Stimulated activated CD8-positive, alpha-beta memory T cell treated with anti-CD3 and anti-CD28 coated beads, Interleukin-4, amount 100 ng/mL, for 24 hours (primary cell): ENCODE results near the gene KRT81.
"Not testable (repeated sequence)": the region's sequence is repeated elsewhere in the genome, so short reads cannot be mapped to it uniquely, and the experiment has no call there.

ENCODE experiments used
- DNase-seq: peaks from one replicate; pipeline ENCODE4 v3.0.0-alpha.2; 2020; ENCODE audit warnings: low read depth

The KRT81 gene

GRCh38 chr12:52274521-52275120 is 16.7 kb downstream of the KRT81 start, which contains the start of gene KRT86:
TSS of gene KRT86 (plus strand) at chr12:52274645. CDS start at chr12:52301917, 27,272 bp downstream.
- no peak for DNase-seq

DNA sequence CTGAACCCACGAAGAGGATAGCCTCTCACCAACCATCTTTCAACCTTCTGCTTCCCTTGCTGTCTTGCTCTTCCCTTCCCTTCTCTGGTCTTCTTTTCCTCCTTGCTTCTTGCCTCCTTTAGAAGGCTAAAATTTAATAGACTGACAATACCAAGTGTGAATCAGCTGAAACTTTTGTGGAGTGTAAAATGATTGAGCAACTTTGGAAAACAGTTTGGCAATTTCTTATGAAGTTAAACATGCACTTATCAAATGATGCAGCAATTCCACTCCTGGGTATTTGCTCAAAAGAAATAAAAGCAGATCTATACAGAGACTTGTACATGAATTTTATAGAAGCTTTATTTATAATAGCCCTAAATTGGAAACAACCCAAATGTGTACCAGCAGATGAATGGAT is 20.2 kb downstream of the KRT81 start:
- DNase-seq: no peak

DNA sequence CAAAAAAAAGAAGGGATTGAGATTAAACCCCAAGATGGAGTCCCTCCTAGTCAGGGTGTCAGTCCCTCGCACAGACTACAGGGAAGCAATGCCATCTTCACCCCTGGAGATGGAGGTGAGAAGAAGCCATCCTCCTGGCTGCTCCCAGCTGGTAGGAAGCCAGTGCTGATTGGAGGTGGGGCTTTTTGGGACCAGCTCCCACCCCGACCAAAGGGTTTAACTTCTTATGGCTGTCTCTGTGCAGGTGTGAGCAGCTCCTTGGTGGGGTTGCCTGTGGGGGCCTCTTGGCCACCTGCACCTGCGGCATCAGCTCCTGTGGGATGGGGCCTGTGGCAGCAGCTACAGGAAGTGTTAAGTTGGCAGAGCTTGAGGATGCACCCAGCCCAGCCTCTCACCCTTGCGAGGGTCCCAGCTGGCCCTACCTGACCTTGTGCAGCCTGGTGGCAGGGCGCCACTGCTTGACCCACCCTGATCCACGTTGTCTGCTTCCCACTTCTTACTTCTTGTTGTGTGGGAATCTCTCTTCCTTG is 20.7 kb downstream of the KRT81 start:
- DNase-seq: no peak

GRCh38 chr12:52268212-52268611 is 23.1 kb downstream of the KRT81 start:
- no peak for DNase-seq

- DNase-seq: no peak
These were observed 23.6 kb downstream of the KRT81 start for GRCh38 chr12:52267699-52268098.

DNA sequence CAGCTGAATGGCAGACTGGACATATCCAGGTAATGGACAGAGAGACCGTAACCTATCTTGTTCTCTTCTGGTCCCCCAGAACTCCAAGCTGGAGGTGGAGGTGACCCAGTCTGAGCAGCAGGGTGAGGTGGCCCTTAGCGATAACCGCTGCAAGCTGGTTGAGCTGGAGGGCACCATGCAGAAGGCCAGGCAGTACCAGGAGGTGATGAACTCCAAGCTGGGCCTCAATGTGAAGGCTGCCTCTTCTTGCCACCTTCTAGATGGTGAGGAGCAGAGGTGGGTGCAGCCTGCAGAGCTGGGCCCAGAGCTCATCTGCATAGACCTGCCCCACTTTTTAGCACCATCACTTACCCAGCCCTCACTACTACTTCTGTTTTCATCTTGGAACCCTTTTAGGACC is 24.1 kb downstream of the KRT81 start:
- DNase-seq: no peak

DNA sequence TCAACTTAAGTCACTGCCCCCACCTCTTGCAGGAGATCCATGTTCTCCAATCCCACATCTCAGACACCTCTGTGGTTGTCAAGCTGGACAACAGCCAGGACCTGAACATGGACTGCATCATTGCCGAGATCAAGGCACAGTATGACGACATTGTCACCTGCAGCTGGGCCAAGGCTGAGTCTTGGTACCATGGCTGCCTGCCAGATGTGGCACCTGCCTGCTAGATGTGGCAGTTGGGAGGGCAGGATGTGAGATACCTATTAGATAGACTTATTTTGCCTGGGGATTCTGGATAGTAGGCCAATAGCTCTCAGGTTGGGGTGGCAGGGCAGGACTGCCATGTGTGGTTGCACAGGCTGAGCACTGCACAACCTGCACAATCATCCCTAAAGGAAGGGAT is 24.8 kb downstream of the KRT81 start:
- no peak for DNase-seq

DNA sequence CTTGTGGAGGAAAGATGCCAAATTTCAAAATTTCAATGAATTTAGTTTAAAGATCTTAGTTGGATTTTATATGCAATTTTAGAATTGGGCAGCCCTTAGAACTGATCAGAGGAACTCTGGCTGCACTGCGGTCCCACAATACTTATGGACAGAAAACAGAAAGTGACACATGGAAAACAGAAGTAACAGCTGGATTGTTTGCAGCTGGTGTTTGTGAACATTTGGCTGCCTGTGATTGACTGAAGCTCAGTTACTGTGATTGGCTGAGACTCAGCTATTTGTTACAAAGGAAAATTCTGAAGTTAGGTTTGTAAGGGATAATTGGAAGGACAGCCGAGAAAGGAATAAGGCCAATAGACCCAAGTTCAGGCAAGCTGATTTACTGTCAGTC is 26.9 kb downstream of the KRT81 start:
- DNase-seq: no peak

DNA sequence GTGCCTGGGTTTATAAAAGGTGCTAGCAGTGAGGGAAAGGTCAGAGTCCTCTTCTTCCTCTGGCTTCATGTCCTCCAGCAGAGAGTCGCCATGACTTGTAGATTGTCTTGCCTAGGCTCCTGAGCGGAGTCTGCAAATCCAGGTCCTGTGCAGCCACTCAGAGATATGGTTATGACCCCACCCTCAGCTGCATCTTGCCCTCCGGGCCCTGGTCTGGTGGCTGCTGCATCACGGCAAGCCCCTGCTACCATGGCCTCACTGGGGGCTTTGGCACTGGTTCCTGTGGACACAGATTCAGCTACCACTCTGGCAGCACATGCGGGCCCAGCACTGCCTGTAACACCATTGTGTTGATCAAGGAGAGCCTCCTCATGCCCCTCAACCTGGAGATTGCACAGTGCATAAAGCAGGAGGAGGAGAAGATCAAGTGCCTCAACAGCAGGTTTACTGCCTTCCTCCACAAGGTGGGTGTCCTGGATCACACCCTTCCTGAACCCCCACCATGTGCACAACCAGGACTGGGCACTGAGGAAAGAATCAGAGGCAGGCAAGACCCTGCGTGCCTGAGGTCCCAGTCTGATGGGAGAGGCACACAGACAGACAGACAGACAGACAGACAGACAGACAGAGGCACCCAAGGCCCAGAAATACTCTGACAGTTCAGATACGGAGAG is 27.4 kb downstream of the KRT81 start:
- DNase-seq: no peak

DNA sequence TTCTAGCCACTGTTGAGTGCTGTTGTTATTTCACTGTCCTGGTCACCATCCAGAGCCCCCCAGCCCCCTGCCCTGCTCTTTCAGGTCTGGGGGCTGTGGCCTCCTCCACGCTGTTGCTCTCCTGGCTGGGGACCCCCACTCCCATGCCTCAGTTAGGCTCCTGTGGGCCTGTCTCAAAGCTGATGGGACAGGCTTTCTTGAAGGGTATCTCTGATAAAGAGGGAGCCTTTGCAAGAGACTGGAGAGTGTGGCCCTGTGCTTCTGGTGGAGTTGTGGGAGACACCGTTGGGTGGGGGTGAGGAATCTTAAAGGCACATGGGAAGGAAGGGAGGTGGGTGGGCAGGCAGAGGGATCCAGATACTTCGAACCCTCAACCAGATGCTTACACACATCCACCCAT is 29.0 kb downstream of the KRT81 start:
- no peak for DNase-seq

DNA sequence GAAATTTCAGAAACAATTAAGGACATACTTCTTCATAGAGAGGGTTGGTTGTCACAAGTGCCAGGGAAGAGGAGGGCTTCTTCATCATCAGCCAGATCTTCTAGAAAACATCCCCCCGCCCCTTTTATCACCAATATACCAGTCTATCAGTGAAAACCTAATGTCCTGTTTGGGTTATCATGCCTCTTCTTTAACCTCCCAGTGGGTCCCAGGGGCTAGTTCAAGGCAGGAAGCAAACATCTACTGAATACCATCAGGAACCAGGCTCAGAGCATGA is 30.2 kb downstream of the KRT81 start:
- no peak for DNase-seq

- DNase-seq: no peak
These were observed 30.8 kb downstream of the KRT81 start for GRCh38 chr12:52260361-52261207.

DNA sequence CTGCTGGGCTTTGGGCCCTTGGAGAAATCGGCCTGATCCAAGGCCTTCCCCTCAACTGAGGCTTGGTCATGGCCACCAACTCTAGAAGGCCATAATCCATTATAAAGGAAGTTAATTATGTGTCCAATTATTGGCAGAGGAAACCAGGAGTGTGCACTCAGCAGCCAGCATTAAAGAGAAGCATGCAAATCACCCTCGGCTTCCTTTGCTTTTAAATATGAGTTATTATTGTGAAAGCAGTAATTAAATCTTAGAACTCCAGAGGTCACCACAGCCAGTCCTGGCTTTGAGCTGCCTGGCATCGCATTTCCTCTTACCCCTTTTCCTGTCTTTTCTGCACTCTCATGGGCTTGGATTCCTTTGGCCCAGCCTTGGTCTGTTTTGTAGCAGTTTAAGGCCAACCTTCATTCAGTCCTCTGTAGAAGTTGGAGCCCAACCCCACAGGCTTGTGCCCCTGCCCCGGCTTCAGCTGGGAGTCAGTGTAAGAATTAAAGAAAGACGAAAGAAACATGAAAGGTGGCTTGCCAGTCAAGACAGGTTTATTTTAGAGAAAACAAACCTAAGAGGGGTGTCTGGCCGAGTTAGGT is 31.6 kb downstream of the KRT81 start:
- DNase-seq: no peak

- DNase-seq: no peak
These were observed 32.9 kb downstream of the KRT81 start for GRCh38 chr12:52258335-52258901.

DNA sequence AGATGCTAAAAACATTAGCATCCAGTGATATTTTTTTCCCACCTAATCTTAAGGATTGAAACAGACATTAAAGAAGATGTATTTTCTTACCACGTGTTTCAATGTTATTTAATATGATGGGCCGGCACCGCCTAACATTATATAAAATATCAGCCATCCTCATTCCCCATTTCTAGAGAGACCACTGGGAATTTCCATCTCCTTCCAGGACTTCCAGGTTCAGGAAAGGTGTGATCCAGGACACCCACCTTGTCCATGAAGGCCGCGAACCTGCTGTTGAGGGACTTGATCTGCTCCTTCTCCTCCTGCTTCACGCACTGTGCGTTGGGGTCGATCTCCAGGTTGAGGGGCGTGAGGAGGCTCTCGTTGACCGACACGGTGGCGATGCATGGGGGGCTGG is 33.4 kb downstream of the KRT81 start:
- DNase-seq: not testable (repeated sequence)

DNA sequence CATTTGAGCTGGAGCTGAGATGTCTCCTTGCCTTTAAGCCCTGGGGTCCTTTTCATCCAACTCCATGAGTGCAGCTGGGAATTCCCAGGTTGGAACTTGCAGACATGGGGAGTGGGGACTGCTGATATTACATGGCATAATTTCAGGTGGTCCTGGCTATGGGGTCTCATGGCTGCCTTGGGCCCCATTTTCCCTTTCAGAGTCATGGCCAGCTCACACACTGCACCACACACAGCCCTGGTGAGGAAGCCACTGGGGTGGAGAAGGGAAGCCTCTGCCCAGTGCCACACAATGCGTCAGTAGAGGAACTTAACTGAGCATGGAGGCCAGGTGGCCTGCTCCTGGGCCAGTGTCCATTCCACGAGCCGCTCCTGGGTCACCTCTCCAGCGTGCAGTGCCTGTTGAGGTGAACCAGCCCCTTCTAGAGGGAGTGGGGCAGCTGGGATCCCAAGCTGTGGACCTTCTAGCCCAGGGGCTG is 34.2 kb downstream of the KRT81 start:
- DNase-seq: no peak

DNA sequence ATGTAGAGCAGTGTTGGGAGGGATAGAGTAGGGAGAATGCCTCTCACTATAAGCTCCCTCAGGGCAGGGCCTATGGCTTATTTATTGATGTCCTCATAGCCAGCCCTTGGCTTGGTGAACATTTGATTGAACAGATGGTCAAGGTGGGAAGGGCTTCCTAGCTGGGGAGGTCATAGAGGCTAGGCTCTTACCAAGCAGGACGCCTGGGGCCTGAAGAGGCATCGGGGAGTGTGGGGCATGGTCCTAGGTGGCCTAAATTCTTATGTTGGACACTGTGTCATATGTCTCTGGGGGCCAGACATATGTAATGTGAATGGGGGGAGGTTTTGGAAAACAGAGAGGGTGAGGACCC is 34.8 kb downstream of the KRT81 start:
- DNase-seq: no peak

DNA sequence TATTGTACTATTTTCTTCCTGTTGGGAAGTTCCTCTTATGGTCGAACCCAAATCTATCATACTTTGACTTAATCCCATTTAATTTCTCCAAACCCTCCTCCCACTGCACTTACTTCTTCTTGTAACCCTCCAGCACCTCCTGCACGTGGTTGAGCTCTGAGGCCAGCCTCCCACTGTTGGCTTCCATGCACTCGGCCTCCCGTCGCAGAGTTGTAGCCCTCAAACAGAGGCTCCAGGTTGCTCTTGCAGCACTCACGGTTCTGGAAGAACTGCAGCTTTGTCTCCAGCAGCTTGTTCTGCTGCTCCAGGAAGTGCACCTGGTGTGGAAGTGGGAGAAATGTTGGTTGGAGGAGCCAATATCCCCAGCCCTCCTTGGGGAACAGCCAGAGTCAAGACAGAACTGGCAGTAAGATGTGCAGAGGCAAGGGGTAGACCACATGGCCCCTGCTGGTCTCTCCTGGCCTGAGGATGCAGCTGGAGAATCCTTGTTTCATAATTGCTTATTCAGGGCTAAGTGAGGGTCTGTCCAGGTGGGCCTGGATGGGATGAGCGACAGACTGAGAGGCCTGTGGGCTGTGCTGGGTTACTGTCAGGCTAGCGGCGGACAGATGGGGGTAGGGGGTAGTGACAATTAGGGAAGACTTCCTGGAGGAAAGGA is 35.3 kb downstream of the KRT81 start:
- no peak for DNase-seq

GRCh38 chr12:52254965-52255751 is 36.2 kb downstream of the KRT81 start:
- DNase-seq: no peak

GRCh38 chr12:52254180-52254964 is 37.0 kb downstream of the KRT81 start:
- DNase-seq: no peak
